HUES64 (cell line): ENCODE measurements around the gene CCNL2.
"Not testable (repeated sequence)": the region's sequence is repeated elsewhere in the genome, so short reads cannot be mapped to it uniquely, and the experiment has no call there.

Experiments used
- H3K27ac ChIP-seq: 2 replicates; pipeline ENCODE4 v1.7.0; 2013; ENCODE audit warnings: low read depth, low read length, inconsistent platforms
- H3K27me3 ChIP-seq: 2 replicates; pipeline ENCODE4 v1.6.1; 2013; ENCODE audit warnings: mild to moderate bottlenecking, low read length; ENCODE audit not compliant: insufficient read depth
- H3K36me3 ChIP-seq: 2 replicates; pipeline ENCODE4 v1.6.1; 2013; ENCODE audit warnings: mild to moderate bottlenecking, low read length; ENCODE audit not compliant: insufficient read depth
- H3K4me1 ChIP-seq: 2 replicates; pipeline ENCODE4 v1.6.1; 2013; ENCODE audit warnings: mild to moderate bottlenecking, low read length, moderate library complexity; ENCODE audit not compliant: insufficient read depth
- H3K4me3 ChIP-seq: 2 replicates; pipeline ENCODE4 v1.5.1; 2013; ENCODE audit warnings: mild to moderate bottlenecking, low read length, moderate library complexity
- H3K9ac ChIP-seq: 2 replicates; pipeline ENCODE4 v1.6.1; 2013; ENCODE audit warnings: mild to moderate bottlenecking, low read depth, low read length
- H3K9me3 ChIP-seq: 2 replicates; pipeline ENCODE4 v1.6.1; 2013; ENCODE audit warnings: low read depth, low read length; ENCODE audit not compliant: insufficient read depth
- WGBS: fragments of 150-250, 120-280 bp; methylation state at CpG from one replicate; pipeline ENCODE4 v1.1.7; 2013; ENCODE audit warnings: missing lambda C conversion rate; 5-methylcytosine and 5-hydroxymethylcytosine counted together

Gene CCNL2

GRCh38 chr1:1402901-1403392, 3.8 kb upstream of the CCNL2 start:
- H3K36me3 ChIP-seq: peaks cover 61% of the 10 kb centered on the region
- H3K9ac ChIP-seq, H3K27me3 ChIP-seq, H3K4me3 ChIP-seq, H3K9me3 ChIP-seq, H3K27ac ChIP-seq, H3K4me1 ChIP-seq: not testable (repeated sequence)
- WGBS: 93% methylated on average over 9 of the region's 9 CpGs

- H3K27me3 ChIP-seq: no peaks in the 10 kb centered on the region
- 83% methylated on average over 20 of the region's 20 CpGs for WGBS
- H3K36me3 ChIP-seq: peaks cover 68% of the 10 kb centered on the region
- H3K9ac ChIP-seq: no peak overlapping the region
- peak overlapping the region; percentile 39; the same call in 1 of the 2 replicates for H3K27ac ChIP-seq
- no peaks in the 10 kb centered on the region for H3K9me3 ChIP-seq
- H3K4me3 ChIP-seq: no peak overlapping the region
- H3K4me1 ChIP-seq: peaks cover 9% of the 10 kb centered on the region
These were observed 3.2 kb upstream of the CCNL2 start for GRCh38 chr1:1402072-1402900.

GRCh38 chr1:1401457-1402010, 2.4 kb upstream of the CCNL2 start:
- Histone ChIP-seq H3K36me3 (peaks cover 73% of the 10 kb centered on the region), H3K27ac (no peak overlapping the region; the same call in 1 of the 2 replicates)
- WGBS: 91% methylated on average over 7 of the region's 7 CpGs

GRCh38 chr1:1400576-1401456, 1.7 kb upstream of the CCNL2 start:
- H3K27ac ChIP-seq: no peak overlapping the region; the same call in 1 of the 2 replicates
- WGBS: 94% methylated on average over 22 of the region's 22 CpGs
- H3K9ac ChIP-seq: peak overlapping the region; percentile 98
- H3K4me3 ChIP-seq: peak overlapping the region; percentile 99
- H3K27me3 ChIP-seq: no peaks in the 10 kb centered on the region
- H3K9me3 ChIP-seq: no peaks in the 10 kb centered on the region
- H3K4me1 ChIP-seq: peaks cover 9% of the 10 kb centered on the region
- peaks cover 74% of the 10 kb centered on the region for H3K36me3 ChIP-seq

More at GRCh38 chr1:1401457-1402010, 2.4 kb upstream of the CCNL2 start:
- H3K4me3 ChIP-seq: no peak overlapping the region
- no peak overlapping the region for H3K9ac ChIP-seq
- no peaks in the 10 kb centered on the region for H3K27me3 ChIP-seq
- H3K9me3 ChIP-seq: no peaks in the 10 kb centered on the region
- H3K4me1 ChIP-seq: peaks cover 9% of the 10 kb centered on the region

GRCh38 chr1:1399872-1400575, 889 bp upstream of the CCNL2 start:
- H3K36me3 ChIP-seq: peaks cover 74% of the 10 kb centered on the region

GRCh38 chr1:1398677-1399186, 403 bp downstream of the CCNL2 start:
- Histone ChIP-seq H3K36me3 (peaks cover 76% of the 10 kb centered on the region), H3K4me1 (peaks cover 9% of the 10 kb centered on the region), H3K4me3 (peak overlapping the region; percentile 99), H3K9ac (peak overlapping the region; percentile 98), H3K27ac (peak overlapping the region; percentile 91), H3K27me3 (no peaks in the 10 kb centered on the region), H3K9me3 (no peaks in the 10 kb centered on the region)
- WGBS: 1% methylated on average over 54 of the region's 54 CpGs

More at GRCh38 chr1:1399872-1400575, 889 bp upstream of the CCNL2 start:
- peak overlapping the region; percentile 99 for H3K4me3 ChIP-seq
- H3K4me1 ChIP-seq: peaks cover 9% of the 10 kb centered on the region
- WGBS: 10% methylated on average over 34 of the region's 34 CpGs
- no peaks in the 10 kb centered on the region for H3K9me3 ChIP-seq
- no peaks in the 10 kb centered on the region for H3K27me3 ChIP-seq
- H3K27ac ChIP-seq: peak overlapping the region; percentile 90
- H3K9ac ChIP-seq: peak overlapping the region; percentile 98

- Histone ChIP-seq H3K9ac (peak overlapping the region; percentile 98), H3K27me3 (no peaks in the 10 kb centered on the region), H3K4me1 (peaks cover 9% of the 10 kb centered on the region), H3K27ac (peak overlapping the region; percentile 91; the same call in 1 of the 2 replicates), H3K4me3 (peak overlapping the region; percentile 99), H3K9me3 (no peaks in the 10 kb centered on the region), H3K36me3 (peaks cover 77% of the 10 kb centered on the region)
- WGBS: 69% methylated on average over 19 of the region's 19 CpGs
These were observed 1.2 kb downstream of the CCNL2 start for GRCh38 chr1:1397839-1398523.

- H3K4me3 ChIP-seq: no peak overlapping the region
- H3K9ac ChIP-seq: no peak overlapping the region
- H3K4me1 ChIP-seq: peaks cover 9% of the 10 kb centered on the region
- H3K36me3 ChIP-seq: peaks cover 77% of the 10 kb centered on the region
- no peaks in the 10 kb centered on the region for H3K9me3 ChIP-seq
- 98% methylated on average over 11 of the region's 11 CpGs for WGBS
- no peaks in the 10 kb centered on the region for H3K27me3 ChIP-seq
- no peak overlapping the region for H3K27ac ChIP-seq
These were observed 4.0 kb downstream of the CCNL2 start for GRCh38 chr1:1395166-1395565.

GRCh38 chr1:1394116-1394515, 5.0 kb downstream of the CCNL2 start:
- Histone ChIP-seq H3K4me1 (peaks cover 9% of the 10 kb centered on the region), H3K36me3 (peaks cover 88% of the 10 kb centered on the region), H3K27ac (no peak overlapping the region), H3K9me3 (no peaks in the 10 kb centered on the region), H3K27me3 (no peaks in the 10 kb centered on the region), H3K4me3 (no peak overlapping the region), H3K9ac (no peak overlapping the region)
- 96% methylated on average over 7 of the region's 7 CpGs for WGBS

GRCh38 chr1:1393428-1393827, 5.7 kb downstream of the CCNL2 start:
- no peaks in the 10 kb centered on the region for H3K27me3 ChIP-seq
- WGBS: 96% methylated on average over 11 of the region's 11 CpGs
- H3K9me3 ChIP-seq: no peaks in the 10 kb centered on the region
- H3K27ac ChIP-seq: no peak overlapping the region
- H3K9ac ChIP-seq: no peak overlapping the region
- peaks cover 95% of the 10 kb centered on the region for H3K36me3 ChIP-seq
- H3K4me3 ChIP-seq: no peak overlapping the region
- H3K4me1 ChIP-seq: peaks cover 9% of the 10 kb centered on the region
